ENCODE measurements around the gene SPATA20. TPM values are rescaled to one million over a fixed set of nuclear protein-coding genes. Genes with fewer than 3 reads are reported as not detected.

Gene SPATA20
- total and polyA plus RNA-seq, 2 of the 13 experiments (the other 11 are each of a cell fraction or from before 2014, with no cell fraction given) = 36.1 to 64.8 TPM

GRCh38 chr17:50532452-50533024, 14.4 kb upstream of the SPATA20 start, which contains the start of gene EPN3 (continued):
- TF ChIP-seq TFAP4 (IDR thresholded peaks at IDR 0.05; ENCODE audit: borderline replicate concordance, low read depth) (peak; percentile 49; the same call in 1 of the 2 replicates), ZNF18 (CRISPR knock-in tag; IDR thresholded peaks at IDR 0.05; ENCODE audit: insufficient replicate concordance) (no peak), ZNF629 (CRISPR knock-in tag; conservative IDR thresholded peaks at IDR 0.05) (no peak), GABPA (IDR thresholded peaks at IDR 0.05; ENCODE audit: low read depth, low read length) (no peak), GABPA (CRISPR knock-in tag; IDR thresholded peaks at IDR 0.05; ENCODE audit: low read depth) (no peak), ZNF800 (CRISPR knock-in tag; IDR thresholded peaks at IDR 0.05) (no peak), RERE (CRISPR knock-in tag; IDR thresholded peaks at IDR 0.05; ENCODE audit: low read depth) (no peak), ELF1 (CRISPR knock-in tag; IDR thresholded peaks at IDR 0.05) (0 out of 2 replicates have a peak, but pooled peaks have one; percentile 11), ZNF687 (CRISPR knock-in tag; IDR thresholded peaks at IDR 0.05) (peak; percentile 33; the same call in 1 of the 2 replicates), CENPX (CRISPR knock-in tag; IDR thresholded peaks at IDR 0.05) (no peak), LCORL (IDR thresholded peaks at IDR 0.05) (no peak), LCORL (CRISPR knock-in tag; IDR thresholded peaks at IDR 0.05) (0 out of 2 replicates have a peak, but pooled peaks have one; percentile 29), SOX6 (IDR thresholded peaks at IDR 0.05) (no peak), SOX6 (CRISPR knock-in tag; IDR thresholded peaks at IDR 0.05) (no peak)

All from HepG2 (cell line).